Measurements from ENCODE around the gene AURKB. TPM values are rescaled to one million over a fixed set of nuclear protein-coding genes. Genes with fewer than 3 reads are reported as not detected.

AURKB gene
- polyA plus RNA-seq, 1 donor (not counting 4 experiments of a cell fraction or from before 2014, with no cell fraction given), result 12.6 TPM

GRCh38 chr17:8223356-8224126 is 13.2 kb upstream of the AURKB start:
- dilution Hi-C loops (cut with MboI; ENCODE audit: extremely low pct_ligation_motif_present, low sequenced_read_pairs), result no loop called here
- H3K9me1 ChIP-seq (ENCODE audit: control insufficient read depth, extremely low read depth, insufficient read depth, low read length), result no peaks in the 10 kb centered on the region
- H3K79me2 ChIP-seq (ENCODE audit: control insufficient read depth, insufficient read depth, low read length), result no peaks in the 10 kb centered on the region
- peak overlapping the region; percentile 70 for H3K27ac ChIP-seq (ENCODE audit: control insufficient read depth, insufficient read depth, low read length)
- FAIRE-seq (no peak), DNase-seq (ENCODE audit: low read depth, low spot score) (no peak)
- peaks cover 4 to 8% of the 10 kb centered on the region in 2 experiments for H3K36me3 ChIP-seq (ENCODE audit: control insufficient read depth in 2 of 2, extremely low read depth in 1 of 2, insufficient read depth in 2 of 2, low read length in 2 of 2)
- peak overlapping the region; percentile 93 for H3K9ac ChIP-seq (ENCODE audit: control insufficient read depth, extremely low read depth, insufficient read depth, low read length)
- H3K4me3 ChIP-seq (ENCODE audit: control insufficient read depth in 2 of 3, extremely low read depth in 1 of 3, insufficient read depth in 2 of 3, low read depth in 1 of 3, low read length in 3 of 3), result peak overlapping the region; percentile 58 to 65 (median 60)
- no peaks in the 10 kb centered on the region for H3K9me3 ChIP-seq (ENCODE audit: control insufficient read depth, low read depth, low read length)
- H2AFZ ChIP-seq (ENCODE audit: control insufficient read depth, low read length), result peak overlapping the region; percentile 82
- no peaks in the 10 kb centered on the region for H4K20me1 ChIP-seq (ENCODE audit: control insufficient read depth, extremely low read depth, insufficient read depth, low read length)
- peak overlapping the region; percentile 81 for H3K4me2 ChIP-seq (ENCODE audit: control insufficient read depth, extremely low read depth, insufficient read depth, low read depth, low read length)
- TF ChIP-seq EZH2 (IDR thresholded peaks at IDR 0.05; ENCODE audit: low read length), result no peak
- TF ChIP-seq CTCF (optimal IDR thresholded peaks at IDR 0.05 in 1 of 3, IDR thresholded peaks at IDR 0.05 in 1 of 3, conservative IDR thresholded peaks at IDR 0.05 in 1 of 3; ENCODE audit: extremely low read depth in 1 of 3, insufficient read depth in 2 of 3, low read length in 3 of 3), result peak in 1 of 3 experiments; percentile 53
- peaks cover 23% of the 10 kb centered on the region for H3K4me1 ChIP-seq (ENCODE audit: control insufficient read depth, extremely low read depth, insufficient read depth, low read length)
- H3K27me3 ChIP-seq (ENCODE audit: control insufficient read depth, extremely low read depth, insufficient read depth, low read length), result no peaks in the 10 kb centered on the region

- FAIRE-seq, result peak; percentile 39
- Histone ChIP-seq H3K27ac (ENCODE audit: control insufficient read depth, insufficient read depth, low read length) (peak overlapping the region; percentile 70), H3K9me1 (ENCODE audit: control insufficient read depth, extremely low read depth, insufficient read depth, low read length) (no peaks in the 10 kb centered on the region), H3K27me3 (ENCODE audit: control insufficient read depth, extremely low read depth, insufficient read depth, low read length) (no peaks in the 10 kb centered on the region), H2AFZ (ENCODE audit: control insufficient read depth, low read length) (peak overlapping the region; percentile 82), H3K4me1 (ENCODE audit: control insufficient read depth, extremely low read depth, insufficient read depth, low read length) (peaks cover 23% of the 10 kb centered on the region), H3K4me2 (ENCODE audit: control insufficient read depth, extremely low read depth, insufficient read depth, low read depth, low read length) (peak overlapping the region; percentile 81), H3K9ac (ENCODE audit: control insufficient read depth, extremely low read depth, insufficient read depth, low read length) (peak overlapping the region; percentile 93), H3K36me3 (ENCODE audit: control insufficient read depth in 2 of 2, extremely low read depth in 1 of 2, insufficient read depth in 2 of 2, low read length in 2 of 2) (peaks cover 2 to 7% of the 10 kb centered on the region in 2 experiments), H3K79me2 (ENCODE audit: control insufficient read depth, insufficient read depth, low read length) (no peaks in the 10 kb centered on the region), H3K4me3 (ENCODE audit: control insufficient read depth in 2 of 3, extremely low read depth in 1 of 3, insufficient read depth in 2 of 3, low read depth in 1 of 3, low read length in 3 of 3) (peak overlapping the region; percentile 58 to 65 (median 60)), H3K9me3 (ENCODE audit: control insufficient read depth, low read depth, low read length) (no peaks in the 10 kb centered on the region), H4K20me1 (ENCODE audit: control insufficient read depth, extremely low read depth, insufficient read depth, low read length) (no peaks in the 10 kb centered on the region)
- no peak for TF ChIP-seq CTCF (optimal IDR thresholded peaks at IDR 0.05 in 1 of 3, IDR thresholded peaks at IDR 0.05 in 1 of 3, conservative IDR thresholded peaks at IDR 0.05 in 1 of 3; ENCODE audit: extremely low read depth in 1 of 3, insufficient read depth in 2 of 3, low read length in 3 of 3)
- no peak for TF ChIP-seq EZH2 (IDR thresholded peaks at IDR 0.05; ENCODE audit: low read length)
- DNase-seq (ENCODE audit: low read depth, low spot score), result peak; percentile 98
- dilution Hi-C loops (cut with MboI; ENCODE audit: extremely low pct_ligation_motif_present, low sequenced_read_pairs), result no loop called here
Measured at GRCh38 chr17:8222630-8223355, 12.4 kb upstream of the AURKB start.

All from keratinocyte (primary cell).